Keratinocyte (primary cell): ENCODE measurements around the gene GJE1. TPM values are rescaled to one million over a fixed set of nuclear protein-coding genes. Genes with fewer than 3 reads are reported as not detected.
"Not testable (repeated sequence)": the region's sequence is repeated elsewhere in the genome, so short reads cannot be mapped to it uniquely, and the experiment has no call there.

Experiments used
- DNase-seq: peaks from one replicate; pipeline ENCODE4 v3.0.0-alpha.2; 2011; ENCODE audit warnings: low read depth, missing footprints, low spot score
- FAIRE-seq: peaks from 2 replicates; lab custom pipeline; 2011; peaks lifted over from hg19 to GRCh38; lab: Jason Lieb, UNC
- H2AFZ ChIP-seq: 2 replicates; pipeline ENCODE4 v1.6.0; 2012; ENCODE audit warnings: low read length, control low read depth, inconsistent platforms; ENCODE audit not compliant: control insufficient read depth
- H3K27ac ChIP-seq: 2 replicates; pipeline ENCODE4 v1.5.1; 2011; ENCODE audit warnings: low read length; ENCODE audit not compliant: control insufficient read depth, insufficient read depth
- H3K27me3 ChIP-seq: 3 replicates; pipeline ENCODE4 v1.6.0; 2011; ENCODE audit warnings: low read length; ENCODE audit not compliant: control insufficient read depth, insufficient read depth; ENCODE audit errors: extremely low read depth
- H3K36me3 ChIP-seq, 2 experiments: 2 replicates in 1 of 2; 3 replicates in 1 of 2; pipeline ENCODE4 v1.5.1; 2011; ENCODE audit warnings: low read length in 2 of 2, mild to moderate bottlenecking in 1 of 2; ENCODE audit not compliant: control insufficient read depth in 2 of 2, insufficient read depth in 2 of 2; ENCODE audit errors: extremely low read depth in 1 of 2
- H3K4me1 ChIP-seq: 3 replicates; pipeline ENCODE4 v1.5.1; 2011; ENCODE audit warnings: low read length; ENCODE audit not compliant: control insufficient read depth, insufficient read depth; ENCODE audit errors: extremely low read depth
- H3K4me2 ChIP-seq: 3 replicates; pipeline ENCODE4 v1.6.0; 2011; ENCODE audit warnings: low read depth, low read length; ENCODE audit not compliant: control insufficient read depth, insufficient read depth; ENCODE audit errors: extremely low read depth
- H3K4me3 ChIP-seq, 3 experiments: fragments of 200-600 bp in 1 of 3; sonication (generic) in 1 of 3; 2 replicates in 2 of 3; 3 replicates in 1 of 3; pipeline ENCODE4 v1.5.1; 2011 to 2016; ENCODE audit warnings: low read length in 3 of 3, mild to moderate bottlenecking in 3 of 3, control low read depth in 2 of 3, inconsistent platforms in 1 of 3, low read depth in 1 of 3, mixed read lengths in 1 of 3, mixed run types in 1 of 3, moderate library complexity in 1 of 3; ENCODE audit not compliant: control insufficient read depth in 2 of 3, insufficient read depth in 2 of 3; ENCODE audit errors: extremely low read depth in 1 of 3
- H3K79me2 ChIP-seq: 2 replicates; pipeline ENCODE4 v1.6.0; 2012; ENCODE audit warnings: low read length; ENCODE audit not compliant: control insufficient read depth, insufficient read depth
- H3K9ac ChIP-seq: 3 replicates; pipeline ENCODE4 v1.6.0; 2011; ENCODE audit warnings: low read length; ENCODE audit not compliant: control insufficient read depth, insufficient read depth; ENCODE audit errors: extremely low read depth
- H3K9me1 ChIP-seq: 3 replicates; pipeline ENCODE4 v1.6.0; 2011; ENCODE audit warnings: low read length; ENCODE audit not compliant: control insufficient read depth, insufficient read depth; ENCODE audit errors: extremely low read depth
- H3K9me3 ChIP-seq: 2 replicates; pipeline ENCODE4 v1.5.1; 2012; ENCODE audit warnings: low read depth, low read length; ENCODE audit not compliant: control insufficient read depth
- H4K20me1 ChIP-seq: 3 replicates; pipeline ENCODE4 v1.6.0; 2011; ENCODE audit warnings: low read length; ENCODE audit not compliant: control insufficient read depth, insufficient read depth; ENCODE audit errors: extremely low read depth
- CTCF ChIP-seq, 3 experiments: IDR thresholded peaks in 1 of 3; conservative IDR thresholded peaks in 1 of 3; optimal IDR thresholded peaks in 1 of 3; 2 replicates in 2 of 3; 3 replicates in 1 of 3; pipeline versions ENCODE3 to v1.5.1; 2011; ENCODE audit warnings: low read length in 3 of 3, mild to moderate bottlenecking in 3 of 3, moderate library complexity in 2 of 3, control low read depth in 1 of 3, inconsistent platforms in 1 of 3; ENCODE audit not compliant: insufficient read depth in 2 of 3; ENCODE audit errors: extremely low read depth in 1 of 3
- EZH2 ChIP-seq: IDR thresholded peaks from one replicate; pipeline ENCODE4 v1.6.1; 2012; ENCODE audit warnings: inconsistent platforms, mild to moderate bottlenecking, low read length, moderate library complexity
- dilution Hi-C: fragments of 300-500 bp; cut with MboI; formaldehyde crosslinking; loops from one replicate; pipeline ENCODE4 v1.7.0; 2020; ENCODE audit warnings: low sequenced_read_pairs; ENCODE audit not compliant: extremely low pct_ligation_motif_present
- polyA plus RNA-seq, 5 experiments: library from polyadenylated mRNA; depleted of rRNA in 3 of 5; stranded (reverse) in 3 of 5; stranded (forward) in 1 of 5; unstranded in 1 of 5; fragments of >200 nt; gene quantifications; 1 replicate in 1 of 5; 2 replicates in 3 of 5; 3 replicates in 1 of 5; pipeline versions ENCODE4 v1.2.1 to v1.2.3, GENCODE V29; 2011 to 2012; ENCODE audit warnings: missing spikeins in 2 of 5, low read depth in 1 of 5, low replicate concordance in 1 of 5

Gene GJE1
- polyA plus RNA-seq, 1 donor (not counting 4 experiments of a cell fraction or from before 2014, with no cell fraction given) = not detected

DNA sequence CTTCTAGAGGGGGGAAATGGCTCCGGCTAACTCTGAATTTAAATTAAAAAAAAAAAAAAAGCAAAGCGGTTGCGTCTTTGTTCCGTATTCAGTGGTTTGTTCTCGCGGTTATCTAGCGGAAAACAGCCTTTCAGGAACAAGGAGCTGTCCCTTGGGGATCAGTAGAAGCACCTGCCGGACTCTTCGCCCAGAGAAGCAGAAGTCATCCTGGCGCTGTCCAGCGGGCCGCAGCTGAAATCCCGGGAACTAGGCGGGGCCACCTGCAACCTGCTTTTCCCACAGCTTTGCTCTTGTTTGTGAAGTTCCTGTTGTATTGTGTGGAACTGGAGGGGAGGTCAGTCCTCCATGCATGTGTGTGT lies 43.9 kb upstream of the GJE1 start:
- dilution Hi-C loops = no loop called here
- Histone ChIP-seq H2AFZ (no peak overlapping the region), H3K9me3 (no peaks in the 10 kb centered on the region), H4K20me1 (no peaks in the 10 kb centered on the region), H3K9me1 (no peaks in the 10 kb centered on the region), H3K9ac (no peak overlapping the region), H3K4me3 (no peak overlapping the region), H3K4me2 (no peak overlapping the region), H3K4me1 (no peaks in the 10 kb centered on the region), H3K27me3 (peaks cover 11% of the 10 kb centered on the region), H3K27ac (no peak overlapping the region), H3K36me3 (no peaks in the 10 kb centered on the region), H3K79me2 (no peaks in the 10 kb centered on the region)
- FAIRE-seq (no peak), DNase-seq (no peak)
- no peak for TF ChIP-seq EZH2
- TF ChIP-seq CTCF (optimal IDR thresholded peaks at IDR 0.05 in 1 of 3, IDR thresholded peaks at IDR 0.05 in 1 of 3, conservative IDR thresholded peaks at IDR 0.05 in 1 of 3; ENCODE audit: extremely low read depth in 1 of 3, insufficient read depth in 2 of 3, low read length in 3 of 3) = no peak

DNA sequence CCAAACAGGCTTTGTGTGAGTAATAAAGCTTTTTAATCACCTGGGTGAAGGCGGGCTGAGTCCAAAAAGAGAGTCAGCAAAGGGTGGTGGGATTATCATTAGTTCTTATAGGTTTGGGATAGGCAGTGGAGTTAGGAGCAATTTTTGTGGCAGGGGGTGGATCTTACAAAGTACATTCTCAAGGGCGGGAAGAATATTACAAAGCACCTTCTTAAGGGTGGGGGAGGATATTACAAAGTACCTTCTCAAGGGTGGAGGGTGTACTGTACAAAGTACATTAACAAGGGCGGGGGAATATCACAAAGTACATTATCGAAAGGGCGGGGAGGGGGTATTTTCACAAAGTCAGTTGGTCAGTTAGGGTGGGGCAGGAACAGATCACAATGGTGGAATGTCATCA lies 27.9 kb upstream of the GJE1 start:
- not testable (repeated sequence) for H3K27me3 ChIP-seq, H3K79me2 ChIP-seq, H3K4me1 ChIP-seq, FAIRE-seq, H4K20me1 ChIP-seq, H2AFZ ChIP-seq, H3K36me3 ChIP-seq, H3K4me3 ChIP-seq, H3K4me2 ChIP-seq, H3K27ac ChIP-seq, H3K9me3 ChIP-seq, H3K9ac ChIP-seq, H3K9me1 ChIP-seq, DNase-seq
- dilution Hi-C loops = loop anchor here (25.0 kb wide), 1 partner anchor 418 kb away; no protein-coding TSS in a partner anchor

- H3K27ac ChIP-seq, H3K79me2 ChIP-seq: not testable (repeated sequence)
- dilution Hi-C loops = loop anchor here (25.0 kb wide), 1 partner anchor 424 kb away; no protein-coding TSS in a partner anchor
Measured at GRCh38 chr6:142110820-142111219, 21.9 kb upstream of the GJE1 start.

More at GRCh38 chr6:142110820-142111219, 21.9 kb upstream of the GJE1 start:
- H3K27me3 ChIP-seq, DNase-seq, H3K4me3 ChIP-seq, H4K20me1 ChIP-seq, FAIRE-seq, H3K9me1 ChIP-seq, H3K36me3 ChIP-seq, H3K4me2 ChIP-seq, H2AFZ ChIP-seq, H3K9ac ChIP-seq, H3K4me1 ChIP-seq, H3K9me3 ChIP-seq: not testable (repeated sequence)
